HEK293 (cell line): ENCODE measurements around the gene GPR107.
A peak's percentile ranks its signal among the peaks of the same experiment; 100 is the strongest.

Experiments used
- BCL11A ChIP-seq: fragments of 450-650 bp; formaldehyde crosslinking; IDR thresholded peaks from 2 replicates; pipeline ENCODE4 v1.5.1; 2016; ENCODE audit warnings: low read depth, missing biosample characterization, missing genetic modification characterization
- GLI4 ChIP-seq: fragments of 450-650 bp; formaldehyde crosslinking; IDR thresholded peaks from 2 replicates; pipeline ENCODE4 v1.5.1; 2016; ENCODE audit warnings: missing biosample characterization, missing genetic modification characterization
- HOXA7 ChIP-seq: sonication (generic); formaldehyde crosslinking; IDR thresholded peaks from 2 replicates; pipeline ENCODE4 v1.8.1; 2022; ENCODE audit warnings: missing genetic modification reagents, borderline replicate concordance
- HOXC10 ChIP-seq: sonication (generic); formaldehyde crosslinking; IDR thresholded peaks from 2 replicates; pipeline ENCODE4 v1.8.1; 2023; ENCODE audit warnings: mild to moderate bottlenecking, missing genetic modification reagents
- KLF16 ChIP-seq: fragments of 450-650 bp; formaldehyde crosslinking; IDR thresholded peaks from 2 replicates; pipeline ENCODE4 v1.5.1; 2017; ENCODE audit warnings: missing biosample characterization, missing genetic modification characterization
- KLF8 ChIP-seq: fragments of 450-650 bp; formaldehyde crosslinking; IDR thresholded peaks from 2 replicates; pipeline ENCODE4 v1.5.1; 2016; ENCODE audit warnings: missing biosample characterization, missing genetic modification characterization
- MEIS1 ChIP-seq: sonication (generic); formaldehyde crosslinking; IDR thresholded peaks from 2 replicates; pipeline ENCODE4 v1.8.1; 2022; ENCODE audit warnings: missing genetic modification reagents, mild to moderate bottlenecking, borderline replicate concordance
- PRDM1 ChIP-seq: fragments of 450-650 bp; formaldehyde crosslinking; IDR thresholded peaks from 2 replicates; pipeline ENCODE4; 2016; ENCODE audit warnings: missing biosample characterization, missing genetic modification characterization
- SP7 ChIP-seq: fragments of 450-650 bp; formaldehyde crosslinking; IDR thresholded peaks from 2 replicates; pipeline ENCODE4 v1.5.1; 2016; ENCODE audit warnings: missing biosample characterization, missing genetic modification characterization
- YY1 ChIP-seq: fragments of 450-650 bp; formaldehyde crosslinking; IDR thresholded peaks from 2 replicates; pipeline ENCODE4 v1.5.1; 2018; ENCODE audit warnings: missing biosample characterization, missing genetic modification characterization
- ZBTB17 ChIP-seq: fragments of 450-650 bp; formaldehyde crosslinking; IDR thresholded peaks from 2 replicates; pipeline ENCODE4 v1.5.1; 2016; ENCODE audit warnings: missing biosample characterization, missing genetic modification characterization
- ZBTB20 ChIP-seq: fragments of 450-650 bp; formaldehyde crosslinking; IDR thresholded peaks from 2 replicates; pipeline ENCODE4 v1.5.1; 2016; ENCODE audit warnings: missing biosample characterization, missing genetic modification characterization
- ZBTB26 ChIP-seq: fragments of 450-650 bp; formaldehyde crosslinking; optimal IDR thresholded peaks from 2 replicates; pipeline ENCODE3; 2016; ENCODE audit warnings: missing biosample characterization, mild to moderate bottlenecking, missing genetic modification characterization
- ZBTB8A ChIP-seq: fragments of 450-650 bp; formaldehyde crosslinking; IDR thresholded peaks from 2 replicates; pipeline ENCODE4 v1.5.1; 2016; ENCODE audit warnings: missing biosample characterization, missing genetic modification characterization
- ZEB2 ChIP-seq: fragments of 450-650 bp; formaldehyde crosslinking; IDR thresholded peaks from 2 replicates; pipeline ENCODE4 v1.5.1; 2016; ENCODE audit warnings: missing biosample characterization, missing genetic modification characterization
- ZFP3 ChIP-seq: fragments of 450-650 bp; formaldehyde crosslinking; IDR thresholded peaks from 2 replicates; pipeline ENCODE4 v1.5.1; 2016; ENCODE audit warnings: low read depth, missing biosample characterization, missing genetic modification characterization
- ZFP41 ChIP-seq: fragments of 450-650 bp; formaldehyde crosslinking; IDR thresholded peaks from 2 replicates; pipeline ENCODE4 v1.5.1; 2016; ENCODE audit warnings: missing biosample characterization, missing genetic modification characterization, borderline replicate concordance
- ZIC2 ChIP-seq: fragments of 450-650 bp; formaldehyde crosslinking; IDR thresholded peaks from 2 replicates; pipeline ENCODE4 v1.5.1; 2016; ENCODE audit warnings: missing biosample characterization, missing genetic modification characterization
- ZNF148 ChIP-seq: fragments of 450-650 bp; formaldehyde crosslinking; IDR thresholded peaks from 2 replicates; pipeline ENCODE4 v1.5.0; 2017; ENCODE audit warnings: missing biosample characterization, missing genetic modification characterization, borderline replicate concordance
- ZNF19 ChIP-seq: fragments of 450-650 bp; formaldehyde crosslinking; IDR thresholded peaks from 2 replicates; pipeline ENCODE4; 2016; ENCODE audit warnings: missing biosample characterization, missing genetic modification characterization, low read depth
- ZNF341 ChIP-seq: fragments of 450-650 bp; formaldehyde crosslinking; IDR thresholded peaks from 2 replicates; pipeline ENCODE4; 2016; ENCODE audit warnings: low read depth, missing biosample characterization, missing genetic modification characterization
- ZNF37A ChIP-seq: fragments of 450-650 bp; IDR thresholded peaks from 2 replicates; pipeline ENCODE4 v1.5.1; 2018; ENCODE audit warnings: missing biosample characterization, missing genetic modification characterization
- ZNF423 ChIP-seq: fragments of 450-650 bp; formaldehyde crosslinking; IDR thresholded peaks from 2 replicates; pipeline ENCODE4 v1.5.1; 2016; ENCODE audit warnings: missing biosample characterization, missing genetic modification characterization
- ZNF501 ChIP-seq: fragments of 450-650 bp; formaldehyde crosslinking; IDR thresholded peaks from 2 replicates; pipeline ENCODE4 v1.5.1; 2016; ENCODE audit warnings: missing biosample characterization, missing genetic modification characterization
- ZNF560 ChIP-seq: fragments of 450-650 bp; formaldehyde crosslinking; IDR thresholded peaks from 2 replicates; pipeline ENCODE4 v1.5.1; 2017; ENCODE audit warnings: missing biosample characterization, missing genetic modification characterization, borderline replicate concordance
- ZNF561 ChIP-seq: fragments of 450-650 bp; IDR thresholded peaks from 2 replicates; pipeline ENCODE4 v1.5.1; 2018; ENCODE audit warnings: missing biosample characterization, missing genetic modification characterization, borderline replicate concordance
- ZNF596 ChIP-seq: fragments of 450-650 bp; IDR thresholded peaks from 2 replicates; pipeline ENCODE4 v1.5.0; 2018; ENCODE audit warnings: missing biosample characterization, mild to moderate bottlenecking, missing genetic modification characterization, moderate library complexity
- ZNF600 ChIP-seq: fragments of 450-650 bp; formaldehyde crosslinking; IDR thresholded peaks from 2 replicates; pipeline ENCODE4 v1.5.1; 2016; ENCODE audit warnings: missing biosample characterization, missing genetic modification characterization
- ZNF660 ChIP-seq: fragments of 450-650 bp; IDR thresholded peaks from 2 replicates; pipeline ENCODE4 v1.5.1; 2018; ENCODE audit warnings: missing biosample characterization, mild to moderate bottlenecking, missing genetic modification characterization
- ZNF704 ChIP-seq: fragments of 450-650 bp; formaldehyde crosslinking; IDR thresholded peaks from 2 replicates; pipeline ENCODE4 v1.5.1; 2016; ENCODE audit warnings: missing biosample characterization, missing genetic modification characterization
- ZNF707 ChIP-seq: fragments of 450-650 bp; formaldehyde crosslinking; IDR thresholded peaks from 2 replicates; pipeline ENCODE4 v1.5.1; 2016; ENCODE audit warnings: missing biosample characterization, missing genetic modification characterization
- ZNF785 ChIP-seq: fragments of 450-650 bp; formaldehyde crosslinking; IDR thresholded peaks from 2 replicates; pipeline ENCODE4 v1.5.1; 2016; ENCODE audit warnings: missing biosample characterization, missing genetic modification characterization
- TF ChIP-seq, protein P1 (sequence below): fragments of 450-650 bp; formaldehyde crosslinking; IDR thresholded peaks from 2 replicates; pipeline ENCODE4 v1.5.1; 2016; ENCODE audit warnings: missing biosample characterization, missing genetic modification characterization

The GPR107 gene

GRCh38 chr9:130042885-130043653 is 10.6 kb upstream of the GPR107 start, which contains the start of gene FNBP1 (continued):
- TF ChIP-seq ZNF704 (tag by site-specific recombination), result no peak
- TF ChIP-seq ZNF660 (tag by site-specific recombination), result peak; percentile 15; the same call in 1 of the 2 replicates
- TF ChIP-seq ZFP41 (tag by site-specific recombination), result no peak
- no peak for TF ChIP-seq ZNF785
- TF ChIP-seq ZNF600 (tag by site-specific recombination), result peak; percentile 97
- peak; percentile 75 for TF ChIP-seq ZBTB20 (tag by site-specific recombination)
- TF ChIP-seq ZNF148 (tag by site-specific recombination), result no peak
- peak; percentile 46; the same call in 1 of the 2 replicates for TF ChIP-seq KLF16 (tag by site-specific recombination)
- 0 out of 2 replicates have a peak, but pooled peaks have one; percentile 14 for TF ChIP-seq PRDM1 (tag by site-specific recombination)
- TF ChIP-seq ZFP3 (tag by site-specific recombination), result no peak
- TF ChIP-seq ZBTB26, result peak; percentile 66
- TF ChIP-seq ZNF596 (tag by site-specific recombination), result no peak
- peak; percentile 75; the same call in 1 of the 2 replicates for TF ChIP-seq GLI4 (tag by site-specific recombination)
- no peak for TF ChIP-seq ZNF19 (tag by site-specific recombination)
- 0 out of 2 replicates have a peak, but pooled peaks have one; percentile 7 for TF ChIP-seq MEIS1 (CRISPR knock-in tag)
- peak; percentile 51; the same call in 1 of the 2 replicates for TF ChIP-seq SP7 (tag by site-specific recombination)
- no peak for TF ChIP-seq ZNF560 (tag by site-specific recombination)
- TF ChIP-seq ZNF37A, result no peak
- TF ChIP-seq KLF8 (tag by site-specific recombination), result peak; percentile 57; the same call in 1 of the 2 replicates
- TF ChIP-seq ZIC2 (tag by site-specific recombination), result peak; percentile 37
- TF ChIP-seq ZEB2 (tag by site-specific recombination), result 0 out of 2 replicates have a peak, but pooled peaks have one; percentile 62
- TF ChIP-seq ZNF423 (tag by site-specific recombination), result peak; percentile 65
- no peak for TF ChIP-seq ZNF707 (tag by site-specific recombination)
- TF ChIP-seq ZNF341 (tag by site-specific recombination), result peak; percentile 95
- TF ChIP-seq HOXA7 (CRISPR knock-in tag), result no peak
- 0 out of 2 replicates have a peak, but pooled peaks have one; percentile 4 for TF ChIP-seq BCL11A (tag by site-specific recombination)
- TF ChIP-seq, protein P1, sequence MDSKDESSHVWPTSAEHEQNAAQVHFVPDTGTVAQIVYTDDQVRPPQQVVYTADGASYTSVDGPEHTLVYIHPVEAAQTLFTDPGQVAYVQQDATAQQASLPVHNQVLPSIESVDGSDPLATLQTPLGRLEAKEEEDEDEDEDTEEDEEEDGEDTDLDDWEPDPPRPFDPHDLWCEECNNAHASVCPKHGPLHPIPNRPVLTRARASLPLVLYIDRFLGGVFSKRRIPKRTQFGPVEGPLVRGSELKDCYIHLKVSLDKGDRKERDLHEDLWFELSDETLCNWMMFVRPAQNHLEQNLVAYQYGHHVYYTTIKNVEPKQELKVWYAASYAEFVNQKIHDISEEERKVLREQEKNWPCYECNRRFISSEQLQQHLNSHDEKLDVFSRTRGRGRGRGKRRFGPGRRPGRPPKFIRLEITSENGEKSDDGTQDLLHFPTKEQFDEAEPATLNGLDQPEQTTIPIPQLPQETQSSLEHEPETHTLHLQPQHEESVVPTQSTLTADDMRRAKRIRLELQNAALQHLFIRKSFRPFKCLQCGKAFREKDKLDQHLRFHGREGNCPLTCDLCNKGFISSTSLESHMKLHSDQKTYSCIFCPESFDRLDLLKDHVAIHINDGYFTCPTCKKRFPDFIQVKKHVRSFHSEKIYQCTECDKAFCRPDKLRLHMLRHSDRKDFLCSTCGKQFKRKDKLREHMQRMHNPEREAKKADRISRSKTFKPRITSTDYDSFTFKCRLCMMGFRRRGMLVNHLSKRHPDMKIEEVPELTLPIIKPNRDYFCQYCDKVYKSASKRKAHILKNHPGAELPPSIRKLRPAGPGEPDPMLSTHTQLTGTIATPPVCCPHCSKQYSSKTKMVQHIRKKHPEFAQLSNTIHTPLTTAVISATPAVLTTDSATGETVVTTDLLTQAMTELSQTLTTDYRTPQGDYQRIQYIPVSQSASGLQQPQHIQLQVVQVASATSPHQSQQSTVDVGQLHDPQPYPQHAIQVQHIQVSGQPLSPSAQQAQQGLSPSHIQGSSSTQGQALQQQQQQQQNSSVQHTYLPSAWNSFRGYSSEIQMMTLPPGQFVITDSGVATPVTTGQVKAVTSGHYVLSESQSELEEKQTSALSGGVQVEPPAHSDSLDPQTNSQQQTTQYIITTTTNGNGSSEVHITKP (tag by site-specific recombination), result peak; percentile 36; the same call in 1 of the 2 replicates
- no peak for TF ChIP-seq HOXC10 (CRISPR knock-in tag)
- peak; percentile 91 for TF ChIP-seq ZBTB8A
- TF ChIP-seq ZNF501 (tag by site-specific recombination), result peak; percentile 62; the same call in 1 of the 2 replicates
- TF ChIP-seq YY1 (tag by site-specific recombination), result peak; percentile 22; the same call in 1 of the 2 replicates
- TF ChIP-seq ZBTB17 (tag by site-specific recombination), result peak; percentile 99
- TF ChIP-seq ZNF561, result 0 out of 2 replicates have a peak, but pooled peaks have one; percentile 8
